SK-N-MC (cell line): ENCODE results near the gene GABPA.

Experiments used
- EZH2 ChIP-seq: fragments of 200-600 bp; sonication (generic); IDR thresholded peaks from one replicate; pipeline ENCODE4 v1.6.1; 2017; ENCODE audit warnings: antibody characterized with exemption
- POLR2AphosphoS5 ChIP-seq: IDR thresholded peaks from 2 replicates; pipeline ENCODE4 v1.6.1; 2012; ENCODE audit warnings: mild to moderate bottlenecking, low read depth, low read length, borderline replicate concordance

GRCh38 chr21:25689226-25689625 lies 45.5 kb upstream of the GABPA start:
- TF ChIP-seq EZH2 (no peak), POLR2AphosphoS5 (no peak)
